ENCODE measurements around the gene HTR3A.

DNA sequence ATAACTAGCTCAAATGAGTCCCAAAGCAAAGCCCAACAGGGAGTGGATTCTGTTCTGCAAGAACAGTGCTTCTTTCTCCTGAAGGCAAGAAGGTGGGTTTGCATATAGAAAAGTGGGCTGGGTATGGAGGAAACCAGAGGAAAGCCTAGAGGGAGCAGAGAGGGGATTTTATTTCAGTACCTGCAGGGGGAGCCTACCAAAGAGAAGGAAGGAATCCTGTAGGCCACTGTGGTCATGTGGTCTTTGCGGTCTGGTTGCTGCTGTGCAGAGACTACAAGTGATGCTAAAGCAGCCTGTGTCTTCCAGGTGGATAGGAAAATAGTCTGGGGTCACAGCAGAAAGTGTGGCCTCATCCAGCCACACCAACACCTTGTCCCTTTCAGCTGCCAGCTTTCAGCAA lies 51.4 kb downstream of the HTR3A start:
- TF ChIP-seq, protein P1, sequence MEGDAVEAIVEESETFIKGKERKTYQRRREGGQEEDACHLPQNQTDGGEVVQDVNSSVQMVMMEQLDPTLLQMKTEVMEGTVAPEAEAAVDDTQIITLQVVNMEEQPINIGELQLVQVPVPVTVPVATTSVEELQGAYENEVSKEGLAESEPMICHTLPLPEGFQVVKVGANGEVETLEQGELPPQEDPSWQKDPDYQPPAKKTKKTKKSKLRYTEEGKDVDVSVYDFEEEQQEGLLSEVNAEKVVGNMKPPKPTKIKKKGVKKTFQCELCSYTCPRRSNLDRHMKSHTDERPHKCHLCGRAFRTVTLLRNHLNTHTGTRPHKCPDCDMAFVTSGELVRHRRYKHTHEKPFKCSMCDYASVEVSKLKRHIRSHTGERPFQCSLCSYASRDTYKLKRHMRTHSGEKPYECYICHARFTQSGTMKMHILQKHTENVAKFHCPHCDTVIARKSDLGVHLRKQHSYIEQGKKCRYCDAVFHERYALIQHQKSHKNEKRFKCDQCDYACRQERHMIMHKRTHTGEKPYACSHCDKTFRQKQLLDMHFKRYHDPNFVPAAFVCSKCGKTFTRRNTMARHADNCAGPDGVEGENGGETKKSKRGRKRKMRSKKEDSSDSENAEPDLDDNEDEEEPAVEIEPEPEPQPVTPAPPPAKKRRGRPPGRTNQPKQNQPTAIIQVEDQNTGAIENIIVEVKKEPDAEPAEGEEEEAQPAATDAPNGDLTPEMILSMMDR (IDR thresholded peaks at IDR 0.05), result peak in 1 of 4 experiments; percentile 9
- TF ChIP-seq EP300 (IDR thresholded peaks at IDR 0.05) (no peak), POLR2A (IDR thresholded peaks at IDR 0.05) (no peak), POLR2AphosphoS5 (IDR thresholded peaks at IDR 0.05) (no peak)
